NCI-H146 (cell line): ENCODE data around the gene HHEX.
A peak's percentile ranks its signal among the peaks of the same experiment; 100 is the strongest.

Source experiments
- DNase-seq: peaks from one replicate; lab custom pipeline; 2025; lab: John Stamatoyannopoulos, UW

Gene HHEX

GRCh38 chr10:92692697-92693533 is 3.2 kb downstream of the HHEX start:
- peak; percentile 63 for DNase-seq

DNA sequence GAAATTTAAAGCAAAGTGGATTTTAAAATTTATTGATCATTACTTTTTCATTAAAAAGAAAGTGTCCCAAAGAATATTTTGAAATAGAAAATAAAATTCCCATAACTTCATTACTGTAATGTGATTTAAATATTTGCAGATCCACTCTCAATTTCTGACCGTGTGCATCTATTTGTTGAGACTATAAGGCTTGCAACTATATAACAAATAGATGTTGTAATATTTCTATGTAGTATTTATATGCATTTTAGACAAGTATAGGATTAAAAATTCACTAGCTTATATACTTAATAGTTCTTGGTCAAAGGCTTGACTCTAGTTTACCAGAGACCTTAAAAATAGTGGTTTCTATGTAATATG is 3.8 kb downstream of the HHEX start:
- DNase-seq: no peak

- DNase-seq: no peak
Observed at GRCh38 chr10:92695679-92696605, 6.2 kb downstream of the HHEX start.

DNA sequence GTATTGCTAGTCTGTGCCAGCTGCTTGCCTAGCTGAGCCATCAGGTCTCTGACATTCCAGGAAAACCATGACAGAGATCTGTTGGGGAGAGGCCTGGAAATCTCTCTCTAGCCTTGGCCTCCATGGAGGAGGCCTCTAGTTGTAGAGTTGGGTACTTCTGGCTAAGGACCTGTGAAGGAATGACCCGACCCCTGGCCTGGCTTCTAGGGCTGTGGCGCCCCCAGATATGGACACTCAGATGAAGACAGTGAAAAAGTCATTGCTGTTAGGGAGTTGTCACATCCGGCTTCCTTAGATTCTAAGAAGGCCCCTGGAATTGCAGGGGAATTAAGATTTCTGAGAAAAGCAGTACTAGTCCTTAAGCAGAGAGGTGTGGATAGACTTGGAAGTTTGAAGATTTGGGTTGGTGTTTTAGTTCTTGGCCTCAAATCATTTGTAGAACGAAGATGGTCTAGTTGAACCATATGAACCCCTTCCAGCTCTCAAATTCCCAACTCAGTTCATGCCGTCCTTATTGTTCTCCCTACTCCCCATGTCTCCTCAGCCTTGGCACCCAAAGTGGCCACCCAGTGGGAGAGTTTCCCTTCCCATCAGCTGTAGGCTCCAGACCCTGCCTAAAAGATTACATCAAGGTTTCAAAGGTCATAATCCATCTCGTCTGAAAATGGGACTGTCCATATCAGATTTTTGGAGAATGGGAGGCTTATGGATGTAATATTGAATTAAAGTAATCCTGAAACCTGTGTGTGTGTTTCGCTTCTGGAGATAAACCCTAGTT is 7.0 kb downstream of the HHEX start:
- no peak for DNase-seq

GRCh38 chr10:92697663-92698511 is 8.1 kb downstream of the HHEX start:
- DNase-seq: no peak

DNA sequence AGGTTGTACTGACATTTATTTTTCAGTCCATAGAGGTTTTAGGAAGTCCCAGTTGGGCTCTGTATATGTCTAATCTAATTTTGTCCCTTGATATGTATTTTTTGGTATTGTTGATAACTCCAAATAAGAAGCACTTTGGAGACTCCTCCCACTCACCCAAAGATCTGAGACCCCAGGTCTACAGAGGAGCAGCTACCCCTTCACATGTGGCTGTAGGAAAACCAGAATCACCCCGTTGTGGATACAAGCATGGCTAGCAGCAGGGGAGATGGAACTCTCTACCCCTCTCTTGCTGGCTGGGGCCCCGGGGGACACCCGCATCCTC is 9.4 kb downstream of the HHEX start:
- DNase-seq: no peak

- DNase-seq: peak; percentile 65
Observed at GRCh38 chr10:92699518-92700381, 10.0 kb downstream of the HHEX start.

GRCh38 chr10:92702301-92702916 is 12.7 kb downstream of the HHEX start:
- no peak for DNase-seq

GRCh38 chr10:92712016-92712889 is 22.5 kb downstream of the HHEX start:
- peak; percentile 53 for DNase-seq

GRCh38 chr10:92714152-92714845 is 24.5 kb downstream of the HHEX start:
- no peak for DNase-seq

- DNase-seq: no peak
Observed at GRCh38 chr10:92714872-92715271, 25.1 kb downstream of the HHEX start.

- no peak for DNase-seq
Observed at GRCh38 chr10:92719991-92720830, 30.5 kb downstream of the HHEX start.

DNA sequence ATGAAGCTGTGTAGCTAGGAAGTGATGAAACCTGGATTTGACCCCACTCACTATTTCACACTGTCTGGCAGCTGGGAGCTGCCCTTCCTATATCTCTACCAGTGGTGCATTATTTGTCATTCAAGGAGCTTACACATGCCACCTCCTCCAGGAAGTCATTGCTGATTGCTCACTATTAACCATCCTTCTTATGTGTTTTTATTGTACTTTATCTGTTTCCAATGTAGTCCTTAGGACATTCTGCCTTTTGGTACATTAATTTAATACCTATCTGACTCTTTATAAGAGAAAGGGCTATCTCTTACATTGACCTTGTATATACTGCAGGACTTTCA is 31.0 kb downstream of the HHEX start:
- DNase-seq: no peak

- DNase-seq: no peak
Observed at GRCh38 chr10:92722349-92722748, 32.6 kb downstream of the HHEX start.

GRCh38 chr10:92727141-92727540 is 37.4 kb downstream of the HHEX start:
- DNase-seq: no peak

GRCh38 chr10:92727550-92727949 is 37.8 kb downstream of the HHEX start:
- DNase-seq: no peak

GRCh38 chr10:92729886-92730285 is 40.1 kb downstream of the HHEX start:
- DNase-seq: no peak

DNA sequence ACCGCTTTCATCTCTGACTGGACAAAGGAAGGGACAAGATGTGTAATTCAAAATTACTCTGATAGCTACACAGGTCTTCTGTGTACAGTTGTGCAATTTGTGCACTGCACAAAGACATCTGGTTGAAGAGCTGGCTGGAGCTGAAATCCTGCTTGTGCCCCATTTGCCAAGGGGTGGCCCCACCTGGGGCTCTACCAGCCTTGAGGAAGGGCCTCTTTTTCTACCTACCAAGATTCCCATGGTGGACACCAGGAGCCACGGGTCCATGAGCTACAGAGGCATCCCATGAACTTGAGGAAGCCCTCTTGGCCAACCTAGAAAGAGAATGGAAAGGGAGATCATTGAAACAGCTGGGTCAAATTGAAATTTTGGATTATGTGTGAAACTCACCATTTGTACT is 43.2 kb downstream of the HHEX start:
- no peak for DNase-seq
